Activated CD8-positive, alpha-beta memory T cell treated with anti-CD3 and anti-CD28 coated beads for 48 hours (primary cell): ENCODE measurements around the gene KHNYN.
"Not testable (repeated sequence)": the region's sequence is repeated elsewhere in the genome, so short reads cannot be mapped to it uniquely, and the experiment has no call there.

ENCODE experiments used
- DNase-seq, 3 experiments: peaks; one replicate each; pipeline ENCODE4 v3.0.0-alpha.2; 2020; ENCODE audit warnings: low read depth in 2 of 3, low spot score in 2 of 3

The KHNYN gene

GRCh38 chr14:24465805-24466204 is 36.1 kb downstream of the KHNYN start:
- DNase-seq = no peak

- DNase-seq = not testable (repeated sequence)
Measured at GRCh38 chr14:24470450-24470849, 40.7 kb downstream of the KHNYN start.

GRCh38 chr14:24473211-24473610 is 43.5 kb downstream of the KHNYN start:
- no peak for DNase-seq

- no peak for DNase-seq
Measured at GRCh38 chr14:24475261-24475660, 45.5 kb downstream of the KHNYN start.

GRCh38 chr14:24479999-24480398 is 50.2 kb downstream of the KHNYN start:
- DNase-seq = not testable (repeated sequence)

GRCh38 chr14:24481622-24482324 is 52.0 kb downstream of the KHNYN start:
- DNase-seq = peak; percentile 19 to 23 (median 22)

GRCh38 chr14:24482699-24483303 is 53.0 kb downstream of the KHNYN start:
- DNase-seq = not testable (repeated sequence)

GRCh38 chr14:24483604-24484252 is 54.0 kb downstream of the KHNYN start:
- no peak for DNase-seq
